Kidney (tissue), 14 donors: ENCODE data around the gene HES6. TPM values are rescaled to one million over a fixed set of nuclear protein-coding genes. Genes with fewer than 3 reads are reported as not detected.

Experiments
- DNase-seq, 5 donors: peaks; one replicate each; pipeline ENCODE4 v3.0.0-alpha.2; 2013 to 2020
- FAIRE-seq: peaks from 2 replicates; lab custom pipeline; 2012; peaks lifted over from hg19 to GRCh38; lab: Jason Lieb, UNC
- H3K27ac ChIP-seq, 2 donors: one replicate each; pipeline ENCODE4 v1.7.0; 2013; ENCODE audit warnings: low read depth in 2 of 2, low read length in 2 of 2, inconsistent platforms in 1 of 2
- H3K27me3 ChIP-seq: one replicate; pipeline ENCODE4 v1.7.1; 2013; ENCODE audit warnings: low read length, inconsistent platforms; ENCODE audit not compliant: control insufficient read depth, insufficient read depth
- H3K36me3 ChIP-seq, 3 donors: one replicate each; pipeline versions ENCODE4 v1.7.0 to v1.7.1; 2013; ENCODE audit warnings: low read length in 3 of 3, control low read depth in 1 of 3, inconsistent platforms in 1 of 3; ENCODE audit not compliant: insufficient read depth in 3 of 3, control insufficient read depth in 2 of 3
- H3K4me1 ChIP-seq, 3 donors: one replicate each; pipeline versions ENCODE4 v1.7.0 to v1.7.1; 2013; ENCODE audit warnings: low read length in 3 of 3, inconsistent platforms in 1 of 3, low read depth in 1 of 3; ENCODE audit not compliant: control insufficient read depth in 2 of 3, insufficient read depth in 2 of 3
- H3K4me3 ChIP-seq, 3 donors: one replicate each; pipeline versions ENCODE4 v1.7.0 to v1.8.1; 2013; ENCODE audit warnings: low read length in 3 of 3, control low read depth in 1 of 3, inconsistent platforms in 1 of 3
- H3K9ac ChIP-seq, 3 donors: one replicate each; pipeline versions ENCODE4 v1.7.0 to v1.7.1; 2013; ENCODE audit warnings: low read length in 3 of 3, control low read depth in 1 of 3, inconsistent platforms in 1 of 3
- H3K9me3 ChIP-seq, 3 donors: one replicate each; pipeline versions ENCODE4 v1.7.0 to v1.7.1; 2013; ENCODE audit warnings: low read length in 3 of 3, control low read depth in 1 of 3, inconsistent platforms in 1 of 3; ENCODE audit not compliant: control insufficient read depth in 2 of 3, insufficient read depth in 1 of 3
- intact Hi-C: fragments of 100-400 bp; cut with DNase I; formaldehyde crosslinking; loops from one replicate; pipeline ENCODE4 v1.11.1; 2022
- polyA plus RNA-seq: library from polyadenylated mRNA; stranded (reverse); fragments of 350-450 nt; fragmentation: Illumina TruSeq; extraction: RNeasy Lipid Tissue Mini Kit (QIAGEN cat#74804); gene quantifications from one replicate; pipeline ENCODE4 v1.2.3, GENCODE V29; 2014; ENCODE audit warnings: low read depth, low replicate concordance; ENCODE audit not compliant: insufficient read depth
- total RNA-seq: library from RNA; stranded (reverse); fragmentation: NEBNext Ultra II Directional; extraction: Animal tissue kit (Norgen Biotek cat#: 25700); gene quantifications from one replicate; pipeline ENCODE4 v1.2.1, GENCODE V29; 2021
- TF ChIP-seq, protein P1 (sequence below): IDR thresholded peaks from 3 replicates; pipeline ENCODE4 v1.5.1; 2012; ENCODE audit warnings: mild to moderate bottlenecking, moderate library complexity, borderline replicate concordance; ENCODE audit not compliant: insufficient read depth; ENCODE audit errors: extremely low read depth
- donor health status: control.
- donor health status: control.
- donor health status: control.
- donor health status: control.
- donor health status: control.
- donor health status: DM: yes; HTN: yes; CAD: no.
- donor health status: Normal renal cell carcinoma (clear cell type).

Gene HES6
- total and polyA plus RNA-seq, 2 donors from 2014 or later = 5.2 to 5.5 TPM

DNA sequence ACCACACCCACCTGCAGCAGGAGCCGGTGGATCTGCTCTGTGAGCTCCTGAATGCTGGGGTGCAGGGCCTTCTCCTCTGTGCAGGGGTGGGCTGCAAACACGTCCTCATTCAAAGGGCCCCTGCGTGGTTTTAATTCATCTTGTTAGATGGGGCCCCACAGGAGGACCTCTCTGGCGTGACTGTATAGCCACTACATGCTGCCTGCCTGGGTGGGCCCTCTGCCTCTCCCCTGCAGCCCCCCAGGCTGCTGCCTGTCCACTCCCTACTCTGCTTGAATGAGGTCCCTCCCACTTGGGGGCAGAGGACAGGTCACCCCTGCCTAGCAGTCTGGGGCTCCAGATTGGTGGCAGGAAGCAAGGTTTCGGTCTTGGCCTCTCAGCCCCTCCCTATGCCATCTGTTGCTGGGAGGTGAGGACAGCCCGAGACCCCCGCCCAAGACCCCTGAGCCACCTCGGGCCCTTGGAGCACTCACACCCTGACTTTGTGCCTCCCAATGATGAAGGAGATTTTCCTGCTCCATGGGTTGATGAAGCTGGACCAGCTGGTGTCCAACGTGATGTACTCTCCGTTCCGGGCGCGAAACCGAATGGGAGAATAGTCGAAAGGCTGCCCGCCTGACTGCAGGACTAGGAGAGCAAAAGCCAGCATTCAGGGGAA lies 22.0 kb upstream of the HES6 start:
- Histone ChIP-seq H3K9me3 (no peaks in the 10 kb centered on the region), H3K4me3 (no peak overlapping the region), H3K36me3 (peaks cover 0 to 52% (median 21%) of the 10 kb centered on the region in 3 donors), H3K4me1 (peaks cover 0 to 28% (median 17%) of the 10 kb centered on the region in 3 donors), H3K9ac (no peak overlapping the region), H3K27ac (no peak overlapping the region), H3K27me3 (no peaks in the 10 kb centered on the region)
- intact Hi-C loops = loop anchor here (10.0 kb wide), 1 partner anchor 397 kb away; no protein-coding TSS in a partner anchor
- FAIRE-seq (no peak), DNase-seq (peak in 1 of 5 donors; percentile 54)
- TF ChIP-seq, protein P1, sequence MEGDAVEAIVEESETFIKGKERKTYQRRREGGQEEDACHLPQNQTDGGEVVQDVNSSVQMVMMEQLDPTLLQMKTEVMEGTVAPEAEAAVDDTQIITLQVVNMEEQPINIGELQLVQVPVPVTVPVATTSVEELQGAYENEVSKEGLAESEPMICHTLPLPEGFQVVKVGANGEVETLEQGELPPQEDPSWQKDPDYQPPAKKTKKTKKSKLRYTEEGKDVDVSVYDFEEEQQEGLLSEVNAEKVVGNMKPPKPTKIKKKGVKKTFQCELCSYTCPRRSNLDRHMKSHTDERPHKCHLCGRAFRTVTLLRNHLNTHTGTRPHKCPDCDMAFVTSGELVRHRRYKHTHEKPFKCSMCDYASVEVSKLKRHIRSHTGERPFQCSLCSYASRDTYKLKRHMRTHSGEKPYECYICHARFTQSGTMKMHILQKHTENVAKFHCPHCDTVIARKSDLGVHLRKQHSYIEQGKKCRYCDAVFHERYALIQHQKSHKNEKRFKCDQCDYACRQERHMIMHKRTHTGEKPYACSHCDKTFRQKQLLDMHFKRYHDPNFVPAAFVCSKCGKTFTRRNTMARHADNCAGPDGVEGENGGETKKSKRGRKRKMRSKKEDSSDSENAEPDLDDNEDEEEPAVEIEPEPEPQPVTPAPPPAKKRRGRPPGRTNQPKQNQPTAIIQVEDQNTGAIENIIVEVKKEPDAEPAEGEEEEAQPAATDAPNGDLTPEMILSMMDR = no peak

DNA sequence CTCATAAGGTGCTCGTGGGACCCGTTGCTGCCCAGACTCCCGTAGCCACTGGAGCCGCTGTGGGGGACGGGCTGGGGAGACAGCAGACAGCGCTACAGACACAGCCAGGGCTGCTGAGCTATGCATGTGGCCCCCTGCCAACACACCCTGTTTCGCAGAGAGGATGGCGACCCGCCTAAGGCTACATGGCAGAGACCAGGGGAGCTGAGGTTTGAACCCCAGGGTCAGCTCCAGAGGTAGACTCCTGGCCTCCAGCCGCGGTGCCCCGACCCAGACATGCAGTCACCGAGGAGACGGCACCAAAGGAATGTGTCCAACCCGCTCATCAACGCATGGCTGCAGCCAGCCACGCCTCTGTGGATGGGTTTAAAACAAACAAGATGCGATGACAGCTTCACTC lies 21.0 kb upstream of the HES6 start:
- Histone ChIP-seq H3K27me3 (no peaks in the 10 kb centered on the region), H3K9me3 (no peaks in the 10 kb centered on the region), H3K4me1 (peaks cover 0 to 29% (median 20%) of the 10 kb centered on the region in 3 donors), H3K27ac (no peak overlapping the region), H3K36me3 (peaks cover 0 to 62% (median 21%) of the 10 kb centered on the region in 3 donors), H3K4me3 (no peak overlapping the region), H3K9ac (no peak overlapping the region)
- DNase-seq = peak in 4 of 5 donors; percentile 45 to 86 (median 66)
- TF ChIP-seq, protein P1 = no peak
- FAIRE-seq = no peak
- intact Hi-C loops = loop anchor here (10.0 kb wide), 1 partner anchor 396 kb away; no protein-coding TSS in a partner anchor

DNA sequence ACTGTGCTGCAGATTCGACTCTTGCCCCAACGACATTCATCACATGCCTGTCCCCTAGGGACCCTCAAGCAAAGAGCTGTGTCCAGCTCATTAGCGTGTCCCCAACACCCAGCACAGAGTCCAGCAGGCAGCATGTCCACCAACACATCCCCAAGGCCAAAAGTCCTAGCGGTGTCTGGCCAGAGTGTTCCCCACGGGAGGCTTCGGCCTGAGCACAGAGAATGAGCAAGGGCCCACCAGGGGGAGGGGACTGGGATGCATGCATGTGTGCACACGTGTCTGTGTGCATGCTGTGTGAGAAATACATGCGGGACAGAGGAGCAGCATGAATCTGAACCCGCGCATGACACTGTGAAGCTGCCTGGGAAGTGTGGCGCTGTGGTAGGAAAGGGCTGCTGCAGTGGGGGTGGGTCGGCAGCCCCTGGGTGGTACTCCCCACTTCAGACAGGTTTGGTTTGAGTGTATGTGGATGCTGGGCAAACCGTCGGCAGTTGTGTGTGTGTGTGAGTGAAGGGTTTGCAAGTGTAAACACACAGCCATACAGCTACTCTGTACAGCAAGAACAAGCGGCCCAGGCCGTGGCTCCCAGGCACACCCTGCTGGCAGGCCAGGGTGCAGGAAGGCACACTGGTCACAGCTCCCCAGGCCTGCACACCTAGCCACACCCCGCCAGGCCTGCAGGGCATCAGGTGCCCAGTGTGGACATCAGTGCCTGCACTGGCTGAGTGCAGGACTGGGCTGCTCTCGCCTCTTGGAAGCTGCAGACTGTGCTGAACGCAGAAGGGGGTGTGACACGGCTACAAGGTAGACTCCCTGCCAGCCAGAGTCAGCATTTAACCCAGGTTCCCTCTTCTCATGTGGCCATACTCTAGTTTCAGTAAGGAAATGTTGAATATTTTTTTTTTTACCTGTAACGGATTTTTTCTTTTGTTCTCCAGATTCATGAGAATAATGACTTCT lies 19.5 kb upstream of the HES6 start:
- no peak overlapping the region for H3K27ac ChIP-seq
- H3K4me3 ChIP-seq = no peak overlapping the region
- TF ChIP-seq, protein P1 = no peak
- H3K9ac ChIP-seq = no peak overlapping the region
- H3K27me3 ChIP-seq = no peaks in the 10 kb centered on the region
- H3K4me1 ChIP-seq = peaks cover 0 to 29% (median 20%) of the 10 kb centered on the region in 3 donors
- no peaks in the 10 kb centered on the region for H3K9me3 ChIP-seq
- peak in 1 of 5 donors; percentile 65 for DNase-seq
- no peak for FAIRE-seq
- intact Hi-C loops = loop anchor here (10.0 kb wide), 1 partner anchor 395 kb away; no protein-coding TSS in a partner anchor
- H3K36me3 ChIP-seq = peaks cover 2 to 63% (median 28%) of the 10 kb centered on the region in 3 donors
